Choroid plexus epithelial cell (primary cell): ENCODE data around the gene FADD.

Source experiments
- DNase-seq: peaks from one replicate; pipeline ENCODE4 v3.0.0-alpha.2; 2010; ENCODE audit warnings: low read depth
- H3K4me3 ChIP-seq: 2 replicates; pipeline ENCODE4 v1.5.1; 2011; ENCODE audit warnings: low read depth, mild to moderate bottlenecking, control low read depth, low read length, moderate library complexity
- TF ChIP-seq, protein P1 (sequence below): conservative IDR thresholded peaks from 2 replicates; pipeline ENCODE4 v1.5.1; 2011; ENCODE audit warnings: low read depth, mild to moderate bottlenecking, control low read depth, inconsistent platforms, low read length, moderate library complexity

Gene FADD

GRCh38 chr11:70182266-70182665, 20.8 kb upstream of the FADD start:
- H3K4me3 ChIP-seq: no peak overlapping the region
- DNase-seq: no peak
- TF ChIP-seq, protein P1, sequence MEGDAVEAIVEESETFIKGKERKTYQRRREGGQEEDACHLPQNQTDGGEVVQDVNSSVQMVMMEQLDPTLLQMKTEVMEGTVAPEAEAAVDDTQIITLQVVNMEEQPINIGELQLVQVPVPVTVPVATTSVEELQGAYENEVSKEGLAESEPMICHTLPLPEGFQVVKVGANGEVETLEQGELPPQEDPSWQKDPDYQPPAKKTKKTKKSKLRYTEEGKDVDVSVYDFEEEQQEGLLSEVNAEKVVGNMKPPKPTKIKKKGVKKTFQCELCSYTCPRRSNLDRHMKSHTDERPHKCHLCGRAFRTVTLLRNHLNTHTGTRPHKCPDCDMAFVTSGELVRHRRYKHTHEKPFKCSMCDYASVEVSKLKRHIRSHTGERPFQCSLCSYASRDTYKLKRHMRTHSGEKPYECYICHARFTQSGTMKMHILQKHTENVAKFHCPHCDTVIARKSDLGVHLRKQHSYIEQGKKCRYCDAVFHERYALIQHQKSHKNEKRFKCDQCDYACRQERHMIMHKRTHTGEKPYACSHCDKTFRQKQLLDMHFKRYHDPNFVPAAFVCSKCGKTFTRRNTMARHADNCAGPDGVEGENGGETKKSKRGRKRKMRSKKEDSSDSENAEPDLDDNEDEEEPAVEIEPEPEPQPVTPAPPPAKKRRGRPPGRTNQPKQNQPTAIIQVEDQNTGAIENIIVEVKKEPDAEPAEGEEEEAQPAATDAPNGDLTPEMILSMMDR: no peak

DNA sequence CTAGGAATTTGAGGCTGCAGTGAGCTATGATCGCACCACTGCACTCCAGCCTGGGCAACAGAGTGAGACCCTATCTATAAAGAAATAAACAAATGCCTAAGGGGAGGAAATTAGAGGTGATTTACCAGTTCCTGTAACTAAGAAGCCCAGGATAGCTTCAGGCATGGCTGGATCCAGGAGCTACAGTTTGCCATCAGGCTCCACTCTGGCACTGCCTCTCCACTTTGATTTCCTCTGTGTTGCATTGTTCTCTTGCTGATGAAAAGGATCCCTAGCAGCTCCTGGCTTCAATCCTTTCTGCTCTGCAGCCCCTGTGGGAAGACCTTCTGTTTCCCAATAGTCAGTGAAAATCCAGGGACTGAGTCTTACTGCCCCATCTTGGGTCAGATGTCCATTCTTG, 20.1 kb upstream of the FADD start:
- no peak overlapping the region for H3K4me3 ChIP-seq

GRCh38 chr11:70183483-70184176, 19.5 kb upstream of the FADD start:
- no peak for DNase-seq
- H3K4me3 ChIP-seq: no peak overlapping the region
- TF ChIP-seq, protein P1: no peak

More for the DNA sequence above, 20.1 kb upstream of the FADD start:
- DNase-seq: no peak
- TF ChIP-seq, protein P1: no peak

DNA sequence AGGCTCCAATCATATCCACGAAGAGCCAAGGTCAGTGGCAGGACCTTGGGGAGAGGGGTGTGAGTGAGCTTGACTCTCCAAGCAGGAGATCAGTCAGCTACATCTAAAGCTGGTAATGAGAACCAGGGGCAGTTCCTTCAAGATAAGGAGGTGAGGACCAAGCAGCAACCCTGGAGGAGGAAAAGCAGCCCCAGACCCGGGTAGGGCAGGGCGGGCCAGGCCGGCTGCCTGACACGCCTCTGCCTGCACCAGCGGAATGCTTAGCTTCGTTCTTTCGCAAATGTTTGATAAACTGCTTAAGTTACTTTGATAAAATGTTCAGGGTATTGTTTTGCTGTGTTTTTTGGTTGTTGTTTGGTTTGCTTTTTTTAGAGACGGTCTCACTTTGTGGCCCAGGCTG, 18.7 kb upstream of the FADD start:
- no peak for DNase-seq
- H3K4me3 ChIP-seq: no peak overlapping the region
- TF ChIP-seq, protein P1: no peak

- no peak for DNase-seq
- TF ChIP-seq, protein P1: no peak
Measured at GRCh38 chr11:70185348-70186055, 17.6 kb upstream of the FADD start.

DNA sequence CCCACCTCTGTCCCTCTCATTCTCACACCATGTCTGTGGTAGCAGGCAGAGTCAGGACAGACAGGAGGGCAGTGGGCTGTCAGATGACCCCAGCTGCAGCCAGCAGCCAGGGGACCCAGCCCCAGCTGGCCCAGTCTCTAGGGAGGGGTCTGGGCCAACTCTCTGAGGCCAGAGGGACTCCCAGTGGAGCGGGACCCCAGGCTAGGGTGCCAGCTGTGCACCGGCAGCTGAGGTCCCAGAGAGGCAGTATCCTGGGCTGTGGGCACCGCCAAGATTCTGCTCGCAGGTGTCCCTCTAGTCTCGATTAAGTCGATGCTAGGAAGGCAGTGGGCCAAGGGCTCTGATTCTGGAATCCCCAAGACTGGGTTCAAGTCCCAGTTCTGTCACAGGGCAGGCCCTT, 16.7 kb upstream of the FADD start:
- no peak overlapping the region for H3K4me3 ChIP-seq
- no peak for DNase-seq
- TF ChIP-seq, protein P1: no peak

More at GRCh38 chr11:70185348-70186055, 17.6 kb upstream of the FADD start:
- no peak overlapping the region for H3K4me3 ChIP-seq
